AG09319 (cell line): Measurements from ENCODE around the gene CUX1.

ENCODE experiments used
- DNase-seq: peaks from one replicate; pipeline ENCODE4 v3.0.0-alpha.2; 2010; ENCODE audit warnings: low read depth; ENCODE audit errors: extremely low read depth
- TF ChIP-seq, protein P1 (sequence below): IDR thresholded peaks from 2 replicates; pipeline ENCODE4 v1.5.1; 2011; ENCODE audit warnings: low read depth, mild to moderate bottlenecking, inconsistent platforms, low read length, moderate library complexity

The CUX1 gene

DNA sequence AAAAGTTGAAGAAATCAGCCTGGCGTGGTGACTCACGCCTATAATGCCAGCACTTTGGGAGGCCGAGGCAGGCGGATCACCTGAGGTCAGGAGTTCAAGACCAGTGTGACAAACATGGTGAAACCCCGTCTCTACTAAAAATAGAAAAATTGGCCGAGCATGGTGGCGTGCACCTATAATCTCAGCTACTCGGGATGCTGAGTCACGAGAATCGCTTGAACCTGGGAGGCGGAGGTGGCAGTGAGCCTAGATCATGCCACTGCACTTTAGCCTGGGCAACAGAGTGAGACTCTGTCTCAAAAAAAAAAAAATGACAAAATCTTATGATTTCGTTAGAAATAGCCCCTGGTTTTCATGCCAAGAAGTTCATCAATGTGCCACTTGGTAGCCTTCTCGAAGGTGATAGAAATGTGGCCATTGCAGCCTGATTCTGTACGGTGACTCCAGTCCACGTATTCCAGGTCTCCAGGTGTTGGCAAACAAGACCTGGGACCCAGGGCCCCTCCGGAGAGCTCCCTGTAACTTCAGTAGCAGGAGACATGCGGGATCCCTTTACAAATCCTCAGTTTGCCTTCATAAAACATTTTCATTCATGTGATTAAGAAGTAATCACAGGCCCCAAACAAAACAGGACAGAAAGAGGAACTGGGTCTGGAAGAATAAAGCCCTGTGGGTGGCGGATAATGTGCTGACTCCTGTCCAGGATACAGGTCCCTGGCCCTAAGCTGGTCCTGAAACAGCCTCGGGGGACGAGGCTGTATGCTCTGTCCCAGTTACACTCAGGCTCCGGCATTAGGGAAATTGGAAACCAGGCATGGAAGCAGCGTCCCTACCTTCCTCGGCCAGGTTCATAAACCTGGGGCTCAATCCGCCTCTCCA lies 262.0 kb downstream of the CUX1 start:
- DNase-seq, result no peak
- TF ChIP-seq, protein P1, sequence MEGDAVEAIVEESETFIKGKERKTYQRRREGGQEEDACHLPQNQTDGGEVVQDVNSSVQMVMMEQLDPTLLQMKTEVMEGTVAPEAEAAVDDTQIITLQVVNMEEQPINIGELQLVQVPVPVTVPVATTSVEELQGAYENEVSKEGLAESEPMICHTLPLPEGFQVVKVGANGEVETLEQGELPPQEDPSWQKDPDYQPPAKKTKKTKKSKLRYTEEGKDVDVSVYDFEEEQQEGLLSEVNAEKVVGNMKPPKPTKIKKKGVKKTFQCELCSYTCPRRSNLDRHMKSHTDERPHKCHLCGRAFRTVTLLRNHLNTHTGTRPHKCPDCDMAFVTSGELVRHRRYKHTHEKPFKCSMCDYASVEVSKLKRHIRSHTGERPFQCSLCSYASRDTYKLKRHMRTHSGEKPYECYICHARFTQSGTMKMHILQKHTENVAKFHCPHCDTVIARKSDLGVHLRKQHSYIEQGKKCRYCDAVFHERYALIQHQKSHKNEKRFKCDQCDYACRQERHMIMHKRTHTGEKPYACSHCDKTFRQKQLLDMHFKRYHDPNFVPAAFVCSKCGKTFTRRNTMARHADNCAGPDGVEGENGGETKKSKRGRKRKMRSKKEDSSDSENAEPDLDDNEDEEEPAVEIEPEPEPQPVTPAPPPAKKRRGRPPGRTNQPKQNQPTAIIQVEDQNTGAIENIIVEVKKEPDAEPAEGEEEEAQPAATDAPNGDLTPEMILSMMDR, result no peak

DNA sequence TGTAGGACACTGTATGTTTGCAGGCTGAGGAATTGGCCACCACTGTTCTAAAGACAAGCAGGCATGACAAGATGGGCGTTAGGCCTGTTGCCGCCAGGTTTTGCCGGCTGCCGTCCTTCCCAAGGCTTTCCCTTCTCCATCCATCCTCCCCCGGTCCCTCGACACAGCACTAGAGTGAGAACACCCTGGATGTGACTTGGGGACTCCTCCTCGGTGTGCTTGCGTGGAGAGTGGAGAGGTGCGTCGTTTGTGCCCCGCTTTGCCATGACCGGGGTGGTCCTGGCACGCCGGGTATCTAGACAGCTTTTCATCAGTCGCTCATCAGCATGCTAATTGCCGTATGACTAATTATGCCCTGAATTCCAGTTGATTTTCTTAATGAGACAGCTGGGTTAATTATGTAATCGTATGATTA lies 262.6 kb downstream of the CUX1 start:
- TF ChIP-seq, protein P1, result no peak
- no peak for DNase-seq

DNA sequence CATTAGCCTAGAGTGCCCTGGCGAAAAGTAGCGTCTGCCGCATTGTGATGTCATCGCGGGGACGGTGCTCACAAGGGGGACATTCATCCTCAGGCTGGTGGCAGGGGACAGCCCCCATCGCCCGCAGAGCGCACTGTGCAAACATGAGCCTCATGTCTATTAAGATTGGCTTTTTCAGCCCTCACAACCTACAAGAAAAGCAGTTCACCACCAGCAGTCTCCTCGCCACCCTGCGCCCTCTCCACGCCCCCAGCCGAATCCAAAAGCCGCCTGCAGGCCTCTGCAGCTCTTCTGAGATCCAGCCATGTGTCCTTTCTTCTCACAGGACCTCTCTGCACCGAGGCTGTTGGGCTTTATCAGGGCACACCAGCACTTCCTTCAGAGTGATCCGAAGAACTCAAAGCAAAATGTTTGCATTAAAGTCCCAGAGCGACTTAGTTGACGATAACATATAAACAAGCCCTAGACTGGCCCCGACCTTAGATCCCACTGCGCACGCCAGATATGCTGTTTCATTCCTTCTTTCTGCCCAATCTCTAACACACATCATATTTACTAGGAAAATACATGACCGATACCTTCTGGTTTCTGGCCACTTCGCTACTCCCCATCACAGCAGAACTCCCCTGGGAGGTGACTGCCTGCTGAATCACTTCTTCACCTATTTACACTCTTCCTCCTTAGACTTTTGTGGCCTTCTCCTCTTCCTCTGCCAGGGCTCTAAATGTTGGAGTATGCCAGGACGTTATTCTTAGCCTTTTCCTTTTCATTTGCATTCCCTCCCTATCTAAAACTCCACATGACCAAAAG lies 263.2 kb downstream of the CUX1 start:
- TF ChIP-seq, protein P1, result no peak
- DNase-seq, result no peak

DNA sequence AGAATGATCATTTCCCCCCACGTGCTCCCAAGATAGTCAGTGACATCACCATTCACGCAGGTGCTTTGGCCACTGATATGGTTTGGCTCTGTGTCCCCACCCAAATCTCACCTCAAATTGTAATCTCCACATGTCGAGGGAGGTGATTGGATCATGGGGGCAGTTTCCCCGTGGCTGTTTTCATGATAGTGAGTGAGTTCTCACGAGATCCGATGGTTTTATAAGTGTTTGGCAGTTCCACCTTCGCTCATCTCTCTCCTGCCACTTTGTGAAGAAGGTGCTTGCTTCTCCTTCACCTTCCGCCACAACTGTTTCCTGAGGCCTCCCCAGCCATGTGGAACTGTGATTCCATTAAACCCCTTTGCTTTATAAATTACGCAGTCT lies 263.8 kb downstream of the CUX1 start:
- TF ChIP-seq, protein P1, result no peak
- no peak for DNase-seq

DNA sequence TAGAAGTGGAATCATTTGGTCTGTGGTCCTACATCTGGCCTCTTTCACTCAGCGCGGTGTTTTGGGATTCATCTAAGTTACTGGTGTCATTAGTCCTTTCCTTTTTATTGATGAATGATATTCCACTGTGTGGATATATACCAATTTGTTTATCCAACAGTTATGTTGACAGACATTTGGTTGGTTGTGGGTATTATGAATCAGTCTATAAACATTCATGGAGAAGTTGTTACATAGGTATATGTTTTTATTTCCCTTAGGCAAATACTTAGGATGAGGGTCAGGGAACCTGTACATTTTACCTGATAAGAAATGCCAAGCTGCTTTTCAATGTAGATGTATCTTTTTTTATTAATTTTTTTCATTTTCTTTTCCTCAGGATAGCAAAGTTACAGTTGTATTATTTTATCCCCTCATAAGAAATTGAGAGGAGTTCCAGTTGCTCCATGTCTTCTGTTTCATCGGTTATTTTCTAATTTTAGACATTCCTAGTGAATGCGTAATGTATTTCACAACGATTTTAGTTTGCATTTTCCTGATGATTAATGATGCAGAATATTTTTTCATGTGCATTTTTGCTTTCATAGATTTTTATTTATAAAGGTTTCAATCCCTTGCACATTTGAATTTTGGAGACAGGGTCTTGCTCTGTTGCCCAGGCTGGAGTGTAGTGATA lies 265.4 kb downstream of the CUX1 start:
- no peak for DNase-seq
- TF ChIP-seq, protein P1, result no peak

DNA sequence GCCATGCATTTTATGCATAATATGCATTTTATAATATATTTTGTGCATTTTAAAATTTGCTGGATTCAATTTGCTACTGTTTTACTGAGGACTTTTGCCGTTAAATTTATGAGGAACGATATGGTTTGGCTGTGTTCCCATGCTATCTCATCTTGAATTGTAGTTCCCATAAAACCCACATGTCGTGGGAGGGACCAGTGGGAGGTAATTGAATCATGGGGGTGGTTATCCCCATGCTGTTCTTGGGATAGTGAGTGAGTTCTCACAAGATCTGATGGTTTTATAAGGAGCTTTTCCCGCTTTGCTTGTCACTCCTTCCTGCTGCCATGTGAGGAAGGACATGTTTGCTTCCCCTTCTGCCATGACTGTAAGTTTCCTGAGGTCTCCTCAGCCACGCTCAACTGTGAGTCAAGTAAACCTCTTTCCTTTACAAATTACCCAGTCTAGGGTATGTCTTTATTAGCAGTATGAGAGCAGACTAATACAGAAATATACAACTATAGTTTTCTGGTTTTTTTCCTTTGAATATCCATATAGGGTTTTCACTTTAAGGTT lies 267.9 kb downstream of the CUX1 start:
- DNase-seq, result no peak
- TF ChIP-seq, protein P1, result no peak
